Measurements from ENCODE around the gene OAS3.

OAS3 gene

GRCh38 chr12:112974904-112975303 lies 36.6 kb downstream of the OAS3 start:
- no peaks in the 10 kb centered on the region for H3K9me3 ChIP-seq (ENCODE audit: insufficient read depth, low read depth, low read length)
- TF ChIP-seq EZH2phosphoT487 (IDR thresholded peaks at IDR 0.05; ENCODE audit: borderline replicate concordance), result no peak
- no peak for TF ChIP-seq CTCF (conservative IDR thresholded peaks at IDR 0.05; ENCODE audit: low read length)
- H2AFZ ChIP-seq (ENCODE audit: low read length), result no peak overlapping the region
- H3K4me3 ChIP-seq (ENCODE audit: low read length, poor library complexity, severe bottlenecking), result no peak overlapping the region
- no peaks in the 10 kb centered on the region for H3F3A ChIP-seq (ENCODE audit: low read depth)
- peaks cover 20% of the 10 kb centered on the region for H3K4me1 ChIP-seq (ENCODE audit: insufficient read depth, low read length, poor library complexity, severe bottlenecking)
- no peak overlapping the region for H3K4me2 ChIP-seq (ENCODE audit: low read depth, low read length, poor library complexity, severe bottlenecking)
- no peaks in the 10 kb centered on the region for H3K27me3 ChIP-seq (ENCODE audit: insufficient read depth, low read length, poor library complexity, severe bottlenecking)
- peaks cover 4% of the 10 kb centered on the region; the same call in 1 of the 2 replicates for H3K36me3 ChIP-seq (ENCODE audit: insufficient read depth, low read length)
- no peak overlapping the region for H3K9ac ChIP-seq (ENCODE audit: low read depth, low read length, poor library complexity, severe bottlenecking)
- no peaks in the 10 kb centered on the region for H3K9me2 ChIP-seq (replicated peaks; ENCODE audit: low read depth, low read length)
- H4K20me1 ChIP-seq (ENCODE audit: insufficient read depth, low read length, poor library complexity, severe bottlenecking), result no peaks in the 10 kb centered on the region
- H3K79me2 ChIP-seq (ENCODE audit: insufficient read depth, low read length), result peaks cover 4% of the 10 kb centered on the region; the same call in 1 of the 2 replicates

- no peaks in the 10 kb centered on the region for H3F3A ChIP-seq (ENCODE audit: low read depth)
- no peak overlapping the region for H3K9ac ChIP-seq (ENCODE audit: low read depth, low read length, poor library complexity, severe bottlenecking)
- H3K4me2 ChIP-seq (ENCODE audit: low read depth, low read length, poor library complexity, severe bottlenecking), result no peak overlapping the region
- no peaks in the 10 kb centered on the region for H3K36me3 ChIP-seq (ENCODE audit: insufficient read depth, low read length)
- TF ChIP-seq EZH2phosphoT487 (IDR thresholded peaks at IDR 0.05; ENCODE audit: borderline replicate concordance) (no peak), CTCF (conservative IDR thresholded peaks at IDR 0.05; ENCODE audit: low read length) (no peak)
- no peaks in the 10 kb centered on the region for H4K20me1 ChIP-seq (ENCODE audit: insufficient read depth, low read length, poor library complexity, severe bottlenecking)
- no peaks in the 10 kb centered on the region for H3K9me2 ChIP-seq (replicated peaks; ENCODE audit: low read depth, low read length)
- H3K27me3 ChIP-seq (ENCODE audit: insufficient read depth, low read length, poor library complexity, severe bottlenecking), result no peaks in the 10 kb centered on the region
- H3K9me3 ChIP-seq (ENCODE audit: insufficient read depth, low read depth, low read length), result no peaks in the 10 kb centered on the region
- no peak overlapping the region for H2AFZ ChIP-seq (ENCODE audit: low read length)
- peaks cover 24% of the 10 kb centered on the region for H3K4me1 ChIP-seq (ENCODE audit: insufficient read depth, low read length, poor library complexity, severe bottlenecking)
- peaks cover 8% of the 10 kb centered on the region; the same call in 1 of the 2 replicates for H3K79me2 ChIP-seq (ENCODE audit: insufficient read depth, low read length)
- no peak overlapping the region for H3K4me3 ChIP-seq (ENCODE audit: low read length, poor library complexity, severe bottlenecking)
Observed at GRCh38 chr12:112977139-112977538, 38.9 kb downstream of the OAS3 start.

- Histone ChIP-seq H3K4me2 (ENCODE audit: low read depth, low read length, poor library complexity, severe bottlenecking) (peak overlapping the region; percentile 81), H3K4me3 (ENCODE audit: low read length, poor library complexity, severe bottlenecking) (peak overlapping the region; percentile 80), H3K9ac (ENCODE audit: low read depth, low read length, poor library complexity, severe bottlenecking) (peak overlapping the region; percentile 81), H4K20me1 (ENCODE audit: insufficient read depth, low read length, poor library complexity, severe bottlenecking) (no peaks in the 10 kb centered on the region), H3F3A (ENCODE audit: low read depth) (no peaks in the 10 kb centered on the region), H3K36me3 (ENCODE audit: insufficient read depth, low read length) (no peaks in the 10 kb centered on the region), H3K9me2 (replicated peaks; ENCODE audit: low read depth, low read length) (no peaks in the 10 kb centered on the region), H3K4me1 (ENCODE audit: insufficient read depth, low read length, poor library complexity, severe bottlenecking) (peaks cover 24% of the 10 kb centered on the region), H3K27me3 (ENCODE audit: insufficient read depth, low read length, poor library complexity, severe bottlenecking) (no peaks in the 10 kb centered on the region), H3K79me2 (ENCODE audit: insufficient read depth, low read length) (peaks cover 8% of the 10 kb centered on the region; the same call in 1 of the 2 replicates), H3K9me3 (ENCODE audit: insufficient read depth, low read depth, low read length) (no peaks in the 10 kb centered on the region), H2AFZ (ENCODE audit: low read length) (peak overlapping the region; percentile 84)
- TF ChIP-seq EZH2phosphoT487 (IDR thresholded peaks at IDR 0.05; ENCODE audit: borderline replicate concordance), result no peak
- no peak for TF ChIP-seq CTCF (conservative IDR thresholded peaks at IDR 0.05; ENCODE audit: low read length)
Observed at GRCh38 chr12:112977641-112978040, 39.4 kb downstream of the OAS3 start.
